Mesenchymal stem cell (in vitro differentiated cells and primary cell): Measurements from ENCODE around the gene CAPSL.

Experiments used
- DNase-seq: peaks from one replicate; pipeline ENCODE4 v3.0.0-alpha.2; 2013
- H2AFZ ChIP-seq: one replicate; pipeline ENCODE4 v1.6.1; 2013; ENCODE audit warnings: low read depth, mild to moderate bottlenecking, control low read depth, inconsistent platforms, low read length, moderate library complexity
- H2AK5ac ChIP-seq: 2 replicates; pipeline ENCODE4 v1.6.1; 2013; ENCODE audit warnings: low read length, moderate library complexity, mild to moderate bottlenecking, inconsistent platforms; ENCODE audit not compliant: severe bottlenecking
- H2BK120ac ChIP-seq: one replicate; pipeline ENCODE4 v1.6.1; 2013; ENCODE audit warnings: low read depth, mild to moderate bottlenecking, inconsistent platforms, low read length, moderate library complexity
- H2BK12ac ChIP-seq, 2 experiments: one replicate each; pipeline ENCODE4 v1.6.1; 2013; ENCODE audit warnings: inconsistent platforms in 2 of 2, low read length in 2 of 2, mild to moderate bottlenecking in 2 of 2, moderate library complexity in 2 of 2, control low read depth in 1 of 2
- H2BK15ac ChIP-seq: one replicate; pipeline ENCODE4 v1.6.1; 2013; ENCODE audit warnings: mild to moderate bottlenecking, low read depth, inconsistent platforms; ENCODE audit not compliant: poor library complexity, severe bottlenecking
- H2BK5ac ChIP-seq: 2 replicates; pipeline ENCODE4 v1.6.1; 2013; ENCODE audit warnings: low read depth, mild to moderate bottlenecking, low read length, control low read depth, inconsistent platforms; ENCODE audit not compliant: poor library complexity, severe bottlenecking
- H3K14ac ChIP-seq, 2 experiments: one replicate each; pipeline ENCODE4 v1.6.1; 2013; ENCODE audit warnings: inconsistent platforms in 2 of 2, low read length in 2 of 2, control low read depth in 1 of 2, mild to moderate bottlenecking in 1 of 2, moderate library complexity in 1 of 2
- H3K18ac ChIP-seq, 2 experiments: one replicate each; pipeline ENCODE4 v1.6.1; 2013; ENCODE audit warnings: inconsistent platforms in 2 of 2, low read length in 2 of 2, control low read depth in 1 of 2, low read depth in 1 of 2, mild to moderate bottlenecking in 1 of 2
- H3K23ac ChIP-seq, 2 experiments: one replicate each; pipeline ENCODE4 v1.6.1; 2013; ENCODE audit warnings: inconsistent platforms in 2 of 2, low read length in 2 of 2, mild to moderate bottlenecking in 2 of 2, moderate library complexity in 2 of 2, control low read depth in 1 of 2
- H3K27ac ChIP-seq: 2 replicates; pipeline ENCODE4 v1.5.1; 2013; ENCODE audit warnings: mild to moderate bottlenecking, moderate library complexity, low read length, control low read depth, inconsistent platforms; ENCODE audit not compliant: poor library complexity, severe bottlenecking
- H3K27me3 ChIP-seq, 2 experiments: 2 replicates each; pipeline versions ENCODE4 v1.6.1 to v1.7.0; 2013; ENCODE audit warnings: low read length in 2 of 2, mild to moderate bottlenecking in 2 of 2, moderate library complexity in 2 of 2, control low read depth in 1 of 2, inconsistent platforms in 1 of 2; ENCODE audit not compliant: control insufficient read depth in 1 of 2, insufficient read depth in 1 of 2
- H3K36me3 ChIP-seq, 2 experiments: 2 replicates each; pipeline versions ENCODE4 v1.6.1 to v1.7.0; 2013; ENCODE audit warnings: low read length in 2 of 2, control low read depth in 1 of 2, inconsistent platforms in 1 of 2, low read depth in 1 of 2, mild to moderate bottlenecking in 1 of 2; ENCODE audit not compliant: insufficient read depth in 2 of 2, control insufficient read depth in 1 of 2
- H3K4ac ChIP-seq, 2 experiments: one replicate each; pipeline ENCODE4 v1.6.1; 2013; ENCODE audit warnings: inconsistent platforms in 2 of 2, low read length in 2 of 2, mild to moderate bottlenecking in 2 of 2, moderate library complexity in 2 of 2, control low read depth in 1 of 2, low read depth in 1 of 2
- H3K4me1 ChIP-seq: 2 replicates; pipeline ENCODE4 v1.6.1; 2013; ENCODE audit warnings: low read depth, low read length, control low read depth; ENCODE audit not compliant: control insufficient read depth, insufficient read depth
- H3K4me2 ChIP-seq: 2 replicates; pipeline ENCODE4 v1.6.1; 2013; ENCODE audit warnings: low read length, mild to moderate bottlenecking, inconsistent platforms; ENCODE audit not compliant: poor library complexity, severe bottlenecking
- H3K4me3 ChIP-seq, 2 experiments: 2 replicates each; pipeline versions ENCODE4 v1.5.1 to v1.7.0; 2013; ENCODE audit warnings: low read length in 2 of 2, mild to moderate bottlenecking in 2 of 2, control low read depth in 1 of 2, low read depth in 1 of 2; ENCODE audit not compliant: insufficient read depth in 1 of 2
- H3K79me1 ChIP-seq: replicated peaks from 2 replicates; pipeline ENCODE4 v1.6.1; 2013; ENCODE audit warnings: mild to moderate bottlenecking, control low read depth, low read length, inconsistent platforms; ENCODE audit not compliant: poor library complexity, severe bottlenecking
- H3K9ac ChIP-seq: 2 replicates; pipeline ENCODE4 v1.7.0; 2013; ENCODE audit warnings: mild to moderate bottlenecking, low read length, moderate library complexity
- H3K9me3 ChIP-seq: 2 replicates; pipeline ENCODE4 v1.7.0; 2013; ENCODE audit warnings: mild to moderate bottlenecking, low read length; ENCODE audit not compliant: control insufficient read depth
- H4K8ac ChIP-seq: one replicate; pipeline ENCODE4 v1.6.1; 2013; ENCODE audit warnings: inconsistent platforms, mild to moderate bottlenecking, low read length, moderate library complexity
- H4K91ac ChIP-seq: one replicate; pipeline ENCODE4 v1.6.1; 2013; ENCODE audit warnings: mild to moderate bottlenecking, low read length, inconsistent platforms
- whole genome bisulfite sequencing: methylation state at CpG from one replicate; pipeline ENCODE4 v1.1.7; 2013; ENCODE audit warnings: mixed read lengths; 5-methylcytosine and 5-hydroxymethylcytosine counted together

Gene CAPSL

GRCh38 chr5:35974570-35974969 is 36.1 kb upstream of the CAPSL start:
- Histone ChIP-seq H2AK5ac (no peak overlapping the region), H3K14ac (no peak overlapping the region), H2BK120ac (no peak overlapping the region), H3K18ac (no peak overlapping the region), H3K27me3 (no peaks in the 10 kb centered on the region), H3K4me2 (no peak overlapping the region), H3K9me3 (no peaks in the 10 kb centered on the region), H3K36me3 (no peaks in the 10 kb centered on the region), H3K9ac (no peak overlapping the region), H2BK15ac (no peak overlapping the region), H3K79me1 (no peaks in the 10 kb centered on the region), H2AFZ (no peak overlapping the region), H3K27ac (no peak overlapping the region), H2BK5ac (no peak overlapping the region), H3K4ac (no peak overlapping the region), H4K91ac (no peak overlapping the region), H4K8ac (no peak overlapping the region), H2BK12ac (no peak overlapping the region), H3K4me3 (no peak overlapping the region), H3K23ac (no peak overlapping the region), H3K4me1 (no peaks in the 10 kb centered on the region)
- DNase-seq: no peak
- 79% methylated on average over 4 of the region's 4 CpGs for WGBS

- no peak for DNase-seq
- no peak overlapping the region for H3K4me3 ChIP-seq
- H3K4me1 ChIP-seq: no peaks in the 10 kb centered on the region
- no peak overlapping the region for H2BK15ac ChIP-seq
- no peak overlapping the region for H4K8ac ChIP-seq
- no peak overlapping the region for H2BK5ac ChIP-seq
- H3K36me3 ChIP-seq: no peaks in the 10 kb centered on the region
- H3K4me2 ChIP-seq: no peak overlapping the region
- H3K18ac ChIP-seq: no peak overlapping the region
- H3K27ac ChIP-seq: no peak overlapping the region
- peaks cover 0 to 3% of the 10 kb centered on the region in 2 experiments for H3K27me3 ChIP-seq
- no peak overlapping the region for H3K14ac ChIP-seq
- 75% methylated on average over 4 of the region's 5 CpGs for WGBS
- no peak overlapping the region for H2AK5ac ChIP-seq
- H3K23ac ChIP-seq: no peak overlapping the region
- no peak overlapping the region for H3K4ac ChIP-seq
- no peaks in the 10 kb centered on the region for H3K79me1 ChIP-seq
- no peak overlapping the region for H2BK120ac ChIP-seq
- no peak overlapping the region for H4K91ac ChIP-seq
- no peak overlapping the region for H3K9ac ChIP-seq
- no peak overlapping the region for H2AFZ ChIP-seq
- H2BK12ac ChIP-seq: no peak overlapping the region
- no peaks in the 10 kb centered on the region for H3K9me3 ChIP-seq
Measured at GRCh38 chr5:35971878-35972210, 33.4 kb upstream of the CAPSL start.

GRCh38 chr5:35971186-35971877 is 32.9 kb upstream of the CAPSL start:
- Histone ChIP-seq H2BK5ac (no peak overlapping the region), H2AFZ (no peak overlapping the region), H2BK12ac (no peak overlapping the region), H2BK120ac (no peak overlapping the region), H2BK15ac (no peak overlapping the region), H3K9me3 (no peaks in the 10 kb centered on the region), H3K4me1 (no peaks in the 10 kb centered on the region), H3K4me2 (no peak overlapping the region), H4K8ac (no peak overlapping the region), H3K23ac (no peak overlapping the region), H3K27me3 (peaks cover 0 to 3% of the 10 kb centered on the region in 2 experiments), H3K4ac (no peak overlapping the region), H3K36me3 (no peaks in the 10 kb centered on the region), H3K79me1 (no peaks in the 10 kb centered on the region), H3K27ac (no peak overlapping the region), H3K18ac (no peak overlapping the region), H3K4me3 (no peak overlapping the region), H4K91ac (no peak overlapping the region), H2AK5ac (no peak overlapping the region), H3K9ac (no peak overlapping the region), H3K14ac (no peak overlapping the region)
- DNase-seq: no peak
- 77% methylated on average over 4 of the region's 4 CpGs for WGBS

GRCh38 chr5:35963381-35963843 is 25.0 kb upstream of the CAPSL start:
- no peak overlapping the region for H3K23ac ChIP-seq
- H3K4me2 ChIP-seq: no peak overlapping the region

More at GRCh38 chr5:35963381-35963843, 25.0 kb upstream of the CAPSL start:
- Histone ChIP-seq H3K18ac (no peak overlapping the region), H3K9ac (no peak overlapping the region), H2BK5ac (no peak overlapping the region), H4K91ac (no peak overlapping the region), H3K4me3 (no peak overlapping the region), H4K8ac (no peak overlapping the region), H3K27me3 (peaks cover 0 to 3% of the 10 kb centered on the region in 2 experiments), H3K9me3 (peaks cover 4% of the 10 kb centered on the region), H2BK12ac (no peak overlapping the region), H2BK15ac (no peak overlapping the region), H2AK5ac (no peak overlapping the region), H3K79me1 (no peaks in the 10 kb centered on the region), H2AFZ (no peak overlapping the region), H3K36me3 (no peaks in the 10 kb centered on the region), H3K4me1 (no peaks in the 10 kb centered on the region), H3K4ac (no peak overlapping the region), H2BK120ac (no peak overlapping the region), H3K14ac (no peak overlapping the region), H3K27ac (no peak overlapping the region)
- DNase-seq: peak; percentile 8
- 29% methylated on average over 6 of the region's 8 CpGs for WGBS
